GM13976 (cell line): ENCODE measurements around the gene PARVB.
A peak's percentile ranks its signal among the peaks of the same experiment; 100 is the strongest.

Experiments
- DNase-seq: peaks from one replicate; pipeline ENCODE4 v3.0.0; 2012; ENCODE audit warnings: low spot score
- CTCF ChIP-seq: IDR thresholded peaks from 2 replicates; pipeline ENCODE4 v1.5.1; 2012; ENCODE audit warnings: borderline replicate concordance, mild to moderate bottlenecking; ENCODE audit not compliant: insufficient read depth; ENCODE audit errors: extremely low read depth, missing control alignments, control extremely low read depth
- in situ Hi-C: fragments of 300-500 bp; cut with MboI; formaldehyde crosslinking; loops from one replicate; pipeline ENCODE4 v1.12.0; 2022; ENCODE audit warnings: low sequenced_read_pairs, mixed read lengths, inconsistent platforms; ENCODE audit not compliant: unreplicated experiment

PARVB gene

GRCh38 chr22:44039566-44040171 is 15.6 kb downstream of the PARVB start:
- in situ Hi-C loops, result no loop called here
- TF ChIP-seq CTCF, result no peak
- DNase-seq, result no peak

- no peak for TF ChIP-seq CTCF
- peak; percentile 74 for DNase-seq
- in situ Hi-C loops, result no loop called here
Observed at GRCh38 chr22:44042249-44043218, 18.4 kb downstream of the PARVB start.

GRCh38 chr22:44045145-44045544 is 21.0 kb downstream of the PARVB start:
- no peak for TF ChIP-seq CTCF
- in situ Hi-C loops, result no loop called here

GRCh38 chr22:44046485-44047141 is 22.5 kb downstream of the PARVB start:
- in situ Hi-C loops, result no loop called here
- no peak for DNase-seq
- no peak for TF ChIP-seq CTCF

More at GRCh38 chr22:44045145-44045544, 21.0 kb downstream of the PARVB start:
- no peak for DNase-seq

GRCh38 chr22:44047891-44048301 is 23.8 kb downstream of the PARVB start:
- peak; percentile 77 for DNase-seq
- in situ Hi-C loops, result no loop called here
- no peak for TF ChIP-seq CTCF

GRCh38 chr22:44049486-44050231 is 25.6 kb downstream of the PARVB start:
- in situ Hi-C loops, result no loop called here
- TF ChIP-seq CTCF, result no peak
- DNase-seq, result no peak
